ENCODE data around the gene CHAF1A. TPM values are rescaled to one million over a fixed set of nuclear protein-coding genes. Genes with fewer than 3 reads are reported as not detected.
A peak's percentile ranks its signal among the peaks of the same experiment; 100 is the strongest.

The CHAF1A gene
- total and polyA plus RNA-seq, 12 donors: 3.4 to 14.6 (median 8.4) TPM

DNA sequence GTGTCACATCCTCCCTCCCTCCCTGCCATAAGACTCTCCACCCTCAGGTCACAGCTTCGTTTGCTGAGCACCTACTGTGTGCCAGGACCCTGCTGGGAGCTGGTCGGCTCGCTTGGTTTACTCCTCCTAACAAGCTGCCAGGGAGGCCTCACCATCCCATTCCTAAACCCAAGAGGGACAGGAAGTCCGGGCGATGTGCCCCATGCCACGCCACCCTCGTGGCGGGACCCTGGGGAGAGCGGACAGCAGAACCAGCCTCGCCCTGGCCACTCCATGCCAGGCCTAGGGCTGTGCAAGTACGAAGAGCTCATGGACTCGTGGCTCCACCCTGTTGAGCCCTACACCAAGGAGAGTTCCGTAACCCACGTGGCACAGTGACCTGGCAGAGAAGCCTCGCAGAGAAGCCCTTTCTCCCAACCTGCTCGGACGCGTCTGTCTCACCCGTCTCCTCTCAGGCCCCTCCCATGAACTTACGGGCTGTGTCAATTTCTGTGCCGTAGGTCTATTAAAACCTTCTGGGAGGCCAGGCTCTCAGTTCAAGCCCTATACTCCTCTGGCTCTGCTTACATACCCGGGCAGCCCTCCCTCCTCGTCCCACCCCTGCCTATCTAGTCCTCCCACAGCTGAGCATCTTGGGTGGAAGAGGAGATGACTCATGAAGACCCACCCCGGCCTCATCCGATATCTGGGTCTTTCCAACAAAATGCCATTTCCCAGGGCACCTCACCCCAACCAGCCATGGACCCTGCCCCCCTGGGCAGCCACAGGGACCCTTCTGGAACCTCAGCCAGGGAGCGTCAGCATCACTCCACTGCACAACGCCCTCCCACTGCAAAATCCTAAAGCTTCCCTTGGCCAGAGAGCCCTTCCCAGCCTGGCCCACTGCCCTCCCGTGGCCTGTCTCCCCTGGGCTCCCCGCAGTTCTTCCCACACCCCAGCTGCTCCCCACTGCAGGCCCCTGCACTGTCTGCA, 52.6 kb downstream of the CHAF1A start:
- Histone ChIP-seq H3K4me1 (replicated peaks in 1 of 2) (peaks cover 33 to 40% of the 10 kb centered on the region in 2 donors), H3K9me3 (replicated peaks in 1 of 3) (no peaks in the 10 kb centered on the region), H3K4me3 (peak overlapping the region in 1 of 4 donors; percentile 80), H3K27me3 (no peaks in the 10 kb centered on the region), H3K36me3 (replicated peaks in 1 of 2) (peaks cover 0 to 35% of the 10 kb centered on the region in 2 donors), H3K27ac (peak overlapping the region; percentile 77 to 95 (median 88))
- 36 to 40% (median 37%) methylated on average over 13 to 29 of the region's 29 CpGs for WGBS, 4 donors
- intact Hi-C loops (cut with DNase I): loop anchor here in 1 of 2 donors (10.0 kb wide), 1 partner anchor 50 kb away; the partner anchor contains the start of genes CHAF1A and SH3GL1
- TF ChIP-seq, protein P1, sequence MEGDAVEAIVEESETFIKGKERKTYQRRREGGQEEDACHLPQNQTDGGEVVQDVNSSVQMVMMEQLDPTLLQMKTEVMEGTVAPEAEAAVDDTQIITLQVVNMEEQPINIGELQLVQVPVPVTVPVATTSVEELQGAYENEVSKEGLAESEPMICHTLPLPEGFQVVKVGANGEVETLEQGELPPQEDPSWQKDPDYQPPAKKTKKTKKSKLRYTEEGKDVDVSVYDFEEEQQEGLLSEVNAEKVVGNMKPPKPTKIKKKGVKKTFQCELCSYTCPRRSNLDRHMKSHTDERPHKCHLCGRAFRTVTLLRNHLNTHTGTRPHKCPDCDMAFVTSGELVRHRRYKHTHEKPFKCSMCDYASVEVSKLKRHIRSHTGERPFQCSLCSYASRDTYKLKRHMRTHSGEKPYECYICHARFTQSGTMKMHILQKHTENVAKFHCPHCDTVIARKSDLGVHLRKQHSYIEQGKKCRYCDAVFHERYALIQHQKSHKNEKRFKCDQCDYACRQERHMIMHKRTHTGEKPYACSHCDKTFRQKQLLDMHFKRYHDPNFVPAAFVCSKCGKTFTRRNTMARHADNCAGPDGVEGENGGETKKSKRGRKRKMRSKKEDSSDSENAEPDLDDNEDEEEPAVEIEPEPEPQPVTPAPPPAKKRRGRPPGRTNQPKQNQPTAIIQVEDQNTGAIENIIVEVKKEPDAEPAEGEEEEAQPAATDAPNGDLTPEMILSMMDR (IDR thresholded peaks at IDR 0.05): no peak
- peak; percentile 20 to 80 for TF ChIP-seq POLR2A (IDR thresholded peaks at IDR 0.05)
- DNase-seq: peak; percentile 76 to 93 (median 92)

DNA sequence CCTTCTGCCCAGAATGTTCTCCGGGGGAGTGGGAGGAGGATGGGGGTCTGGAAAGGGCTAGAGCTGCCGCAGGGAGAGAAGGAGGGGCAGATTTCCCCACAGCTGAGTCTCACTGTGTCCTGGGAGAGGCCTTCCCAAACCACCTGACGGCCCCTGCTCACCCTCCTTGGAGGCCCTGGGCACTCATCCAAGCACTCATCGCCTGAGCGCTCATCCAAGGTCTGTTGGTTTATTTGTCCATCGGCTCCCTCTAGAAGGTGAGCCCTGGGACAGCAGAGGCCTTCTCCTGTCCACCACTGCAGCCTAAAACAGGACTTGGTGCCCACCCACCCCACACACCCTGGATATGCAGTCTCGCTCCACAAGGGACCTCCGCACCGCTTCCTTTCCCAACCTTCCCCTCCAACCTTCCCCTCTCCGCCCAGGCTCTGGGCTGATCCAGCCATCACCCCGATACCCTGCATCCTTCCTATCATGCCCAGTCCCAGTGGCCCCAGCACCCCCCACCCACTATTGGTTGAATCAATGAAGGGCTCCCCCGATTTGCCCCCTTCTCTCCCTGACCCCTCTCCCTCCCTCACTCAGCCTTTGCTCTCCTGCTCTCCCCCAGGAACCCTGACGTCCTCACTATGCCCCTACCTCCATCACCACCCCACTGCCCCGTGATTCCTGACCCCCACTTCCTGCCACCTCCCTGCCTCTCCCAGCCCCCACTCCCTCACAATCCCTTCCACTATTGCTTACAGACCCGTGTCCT, 53.5 kb downstream of the CHAF1A start:
- intact Hi-C loops (cut with DNase I): loop anchor here in 1 of 2 donors (10.0 kb wide), 1 partner anchor 51 kb away; the partner anchor contains the start of genes CHAF1A and SH3GL1
- DNase-seq: peak; percentile 92 to 97 (median 95)
- 27 to 31% (median 29%) methylated on average over 11 to 15 of the region's 15 CpGs for WGBS, 4 donors

DNA sequence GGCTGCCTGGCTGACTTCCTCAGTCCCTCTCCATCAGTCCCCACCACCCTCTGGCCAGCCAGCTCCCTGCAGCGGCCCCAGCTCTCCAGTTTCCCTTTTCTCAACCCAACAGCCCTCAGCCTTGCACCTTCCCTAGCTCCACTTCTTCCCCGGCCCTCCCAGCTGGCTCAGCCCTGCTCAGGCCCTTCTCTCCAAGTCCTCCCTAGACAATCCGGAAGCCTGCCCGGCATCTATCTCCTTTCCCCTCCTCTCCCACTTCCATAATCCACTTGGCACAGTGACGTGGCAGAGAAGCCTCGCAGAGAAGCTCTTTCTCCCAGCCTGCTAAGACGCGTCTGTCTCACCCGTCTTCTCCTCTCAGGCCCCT, 54.0 kb downstream of the CHAF1A start:
- H3K9me3 ChIP-seq (replicated peaks in 1 of 3): no peaks in the 10 kb centered on the region
- H3K27ac ChIP-seq: peak overlapping the region; percentile 77 to 95 (median 88)
- H3K36me3 ChIP-seq (replicated peaks in 1 of 2): peaks cover 0 to 21% of the 10 kb centered on the region in 2 donors
- DNase-seq: peak in 6 of 7 donors; percentile 56 to 75 (median 66)
- 1 to 3% (median 2%) methylated on average over 9 of the region's 9 CpGs for WGBS, 4 donors
- intact Hi-C loops (cut with DNase I): loop anchor here in 1 of 2 donors (10.0 kb wide), 1 partner anchor 52 kb away; the partner anchor contains the start of genes CHAF1A and SH3GL1
- H3K27me3 ChIP-seq: no peaks in the 10 kb centered on the region
- peak overlapping the region in 3 of 4 donors; percentile 37 to 95 (median 80) for H3K4me3 ChIP-seq
- H3K4me1 ChIP-seq (replicated peaks in 1 of 2): peaks cover 33 to 40% of the 10 kb centered on the region in 2 donors
- TF ChIP-seq POLR2A (IDR thresholded peaks at IDR 0.05): peak in 1 of 2 donors; percentile 53
- TF ChIP-seq, protein P1 (IDR thresholded peaks at IDR 0.05): peak in 2 of 6 experiments; percentile 11 to 20

More for the DNA sequence above, 53.5 kb downstream of the CHAF1A start:
- peaks cover 0 to 27% of the 10 kb centered on the region in 2 donors for H3K36me3 ChIP-seq (replicated peaks in 1 of 2)
- peak overlapping the region; percentile 77 to 95 (median 88) for H3K27ac ChIP-seq
- no peaks in the 10 kb centered on the region for H3K9me3 ChIP-seq (replicated peaks in 1 of 3)
- no peaks in the 10 kb centered on the region for H3K27me3 ChIP-seq
- H3K4me3 ChIP-seq: peak overlapping the region in 2 of 4 donors; percentile 80 to 95
- TF ChIP-seq, protein P1 (IDR thresholded peaks at IDR 0.05): peak in 2 of 6 experiments; percentile 11 to 19
- TF ChIP-seq POLR2A (IDR thresholded peaks at IDR 0.05): peak in 1 of 2 donors; percentile 91
- peaks cover 33 to 40% of the 10 kb centered on the region in 2 donors for H3K4me1 ChIP-seq (replicated peaks in 1 of 2)
